A673 (cell line): ENCODE measurements around the gene SOX6.

Source experiments
- CTCF ChIP-seq: fragments of 300-800, 200-600 bp; sonication (generic); conservative IDR thresholded peaks from 2 replicates; pipeline ENCODE4 v1.5.1; 2017; ENCODE audit warnings: low read depth, mild to moderate bottlenecking, antibody characterized with exemption, low read length, moderate library complexity, mixed read lengths
- EZH2 ChIP-seq: fragments of 200-600 bp; sonication (generic); IDR thresholded peaks from 2 replicates; pipeline ENCODE4 v1.6.1; 2017; ENCODE audit warnings: borderline replicate concordance, low read depth, mild to moderate bottlenecking, mixed read lengths, antibody characterized with exemption, low read length; ENCODE audit not compliant: poor library complexity, severe bottlenecking

DNA sequence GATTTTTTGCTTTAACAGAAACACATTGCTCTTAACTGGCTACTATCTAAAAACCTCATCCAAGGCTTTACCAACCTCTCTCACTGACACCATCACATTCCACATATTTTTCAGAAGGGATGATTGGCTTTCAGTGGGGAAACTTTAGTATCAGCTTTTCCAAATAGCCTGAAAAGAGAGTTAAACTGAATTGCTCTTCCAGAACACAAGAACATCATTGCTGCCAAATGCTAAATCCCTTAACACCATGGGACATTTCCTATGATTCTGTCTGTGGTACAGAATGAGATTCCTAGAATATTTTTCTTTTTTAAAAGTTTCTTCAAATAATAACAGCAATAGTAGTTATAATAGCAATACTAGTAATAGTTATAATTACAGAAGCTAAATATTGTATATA lies 45.4 kb downstream of the SOX6 start:
- no peak for TF ChIP-seq CTCF
- TF ChIP-seq EZH2 = no peak
